IMR-90 (cell line): Measurements from ENCODE around the gene PTGR2. TPM values are rescaled to one million over a fixed set of nuclear protein-coding genes. Genes with fewer than 3 reads are reported as not detected.

Source experiments
- ATAC-seq: fragments of 200-7000 bp; cut with Tn5 transposase; 2 replicates; pipeline ENCODE4 v1.9.1; 2020; ENCODE audit warnings: low read depth, mild to moderate bottlenecking, moderate library complexity
- BruUV-seq: library from RNA; stranded (reverse); fragments of 400-500 nt; replicated peaks from 2 replicates; lab custom pipeline; 2021; lab: Mats Ljungman, UMichigan
- CTCF ChIA-PET: fragments of 300-600 bp; formaldehyde crosslinking; extraction: SDS; loops from one replicate; lab custom pipeline; 2021; ENCODE audit warnings: antibody characterized with exemption; lab: Yijun Ruan, JAX
- POLR2A ChIA-PET: fragments of 300-600 bp; sonication (Branson Sonifier 250); formaldehyde crosslinking; loops from one replicate; lab custom pipeline; 2022; ENCODE audit warnings: antibody characterized with exemption; ENCODE audit not compliant: unreplicated experiment; lab: Charles Lee
- DNase-seq: peaks from one replicate; pipeline ENCODE4 v3.0.0; 2013
- H2AFZ ChIP-seq: replicated peaks from 2 replicates; pipeline ENCODE3; 2013; ENCODE audit warnings: low read length, mild to moderate bottlenecking; ENCODE audit not compliant: poor library complexity
- H2AK5ac ChIP-seq: 2 replicates; pipeline ENCODE4 v1.6.1; 2013; ENCODE audit warnings: low read depth, low read length, inconsistent platforms
- H2AK9ac ChIP-seq: replicated peaks from 2 replicates; pipeline ENCODE3; 2013; ENCODE audit warnings: mild to moderate bottlenecking, low read depth, low read length, moderate library complexity; ENCODE audit not compliant: poor library complexity
- H2BK120ac ChIP-seq: 2 replicates; pipeline ENCODE4 v1.6.1; 2013; ENCODE audit warnings: low read depth, low read length, inconsistent platforms
- H2BK15ac ChIP-seq: 3 replicates; pipeline ENCODE4 v1.6.1; 2013; ENCODE audit warnings: low read depth, low read length, inconsistent platforms
- H2BK20ac ChIP-seq: 2 replicates; pipeline ENCODE4 v1.6.1; 2013; ENCODE audit warnings: low read depth, mild to moderate bottlenecking, inconsistent platforms, low read length, moderate library complexity
- H2BK5ac ChIP-seq: 2 replicates; pipeline ENCODE4 v1.6.1; 2013; ENCODE audit warnings: mild to moderate bottlenecking, low read depth, low read length, inconsistent platforms; ENCODE audit not compliant: poor library complexity, severe bottlenecking
- H3K14ac ChIP-seq: replicated peaks from 2 replicates; pipeline ENCODE4 v1.6.1; 2013; ENCODE audit warnings: low read depth, low read length, inconsistent platforms
- H3K18ac ChIP-seq: 2 replicates; pipeline ENCODE4 v1.6.1; 2013; ENCODE audit warnings: low read depth, low read length, control low read depth
- H3K23ac ChIP-seq: 2 replicates; pipeline ENCODE4 v1.6.1; 2013; ENCODE audit warnings: low read depth, low read length, inconsistent platforms
- H3K27ac ChIP-seq: 2 replicates; pipeline ENCODE4 v1.5.1; 2013; ENCODE audit warnings: mild to moderate bottlenecking, control low read depth, low read length; ENCODE audit not compliant: insufficient read depth
- H3K27me3 ChIP-seq: 2 replicates; pipeline ENCODE4 v1.6.1; 2013; ENCODE audit warnings: low read length; ENCODE audit not compliant: control insufficient read depth, insufficient read depth
- H3K36me3 ChIP-seq: 2 replicates; pipeline ENCODE4 v1.6.1; 2013; ENCODE audit warnings: low read length, mixed read lengths; ENCODE audit not compliant: control insufficient read depth, insufficient read depth
- H3K4ac ChIP-seq: 2 replicates; pipeline ENCODE4 v1.6.1; 2013; ENCODE audit warnings: low read depth, low read length, inconsistent platforms
- H3K4me1 ChIP-seq: 2 replicates; pipeline ENCODE4 v1.6.1; 2013; ENCODE audit warnings: low read length, mixed read lengths; ENCODE audit not compliant: control insufficient read depth, insufficient read depth
- H3K4me2 ChIP-seq: 2 replicates; pipeline ENCODE4 v1.6.1; 2013; ENCODE audit warnings: low read depth, mild to moderate bottlenecking, control low read depth, low read length, moderate library complexity
- H3K4me3 ChIP-seq: 2 replicates; pipeline ENCODE4 v1.5.1; 2013; ENCODE audit warnings: low read depth, mild to moderate bottlenecking, control low read depth, low read length, moderate library complexity; ENCODE audit not compliant: insufficient read depth
- H3K56ac ChIP-seq: 2 replicates; pipeline ENCODE4 v1.6.1; 2013; ENCODE audit warnings: low read length, inconsistent platforms; ENCODE audit not compliant: insufficient read depth; ENCODE audit errors: extremely low read depth
- H3K79me1 ChIP-seq, 2 experiments: 2 replicates each; pipeline ENCODE4 v1.6.1; 2013; ENCODE audit warnings: low read length in 2 of 2, inconsistent platforms in 1 of 2, low read depth in 1 of 2
- H3K9ac ChIP-seq: 2 replicates; pipeline ENCODE4 v1.6.1; 2013; ENCODE audit warnings: low read depth, low read length, control low read depth
- H3K9me1 ChIP-seq: 2 replicates; pipeline ENCODE4 v1.6.1; 2013; ENCODE audit warnings: low read length, inconsistent platforms; ENCODE audit not compliant: insufficient read depth
- H3K9me3 ChIP-seq: 2 replicates; pipeline ENCODE4 v1.6.1; 2013; ENCODE audit warnings: low read length; ENCODE audit not compliant: control insufficient read depth, insufficient read depth
- H4K20me1 ChIP-seq: 2 replicates; pipeline ENCODE4 v1.6.1; 2013; ENCODE audit warnings: low read length, inconsistent platforms; ENCODE audit not compliant: insufficient read depth
- H4K5ac ChIP-seq: 2 replicates; pipeline ENCODE4 v1.6.1; 2013; ENCODE audit warnings: mild to moderate bottlenecking, low read depth, low read length, control low read depth
- H4K8ac ChIP-seq, 2 experiments: 2 replicates each; pipeline ENCODE4 v1.6.1; 2013; ENCODE audit warnings: low read depth in 2 of 2, low read length in 2 of 2, control low read depth in 1 of 2, inconsistent platforms in 1 of 2
- H4K91ac ChIP-seq: 2 replicates; pipeline ENCODE4 v1.6.1; 2013; ENCODE audit warnings: low read depth, low read length, inconsistent platforms; ENCODE audit not compliant: insufficient read depth
- BHLHE40 ChIP-seq: fragments of 150-350 bp; IDR thresholded peaks from 2 replicates; pipeline ENCODE4 v1.6.1; 2016; ENCODE audit warnings: mild to moderate bottlenecking, low read depth, low read length
- CEBPB ChIP-seq: IDR thresholded peaks from 2 replicates; pipeline ENCODE4 v1.6.1; 2012; ENCODE audit warnings: low read depth, low read length, improper control_type of control experiment
- CHD1 ChIP-seq: IDR thresholded peaks from 2 replicates; pipeline ENCODE4 v1.6.1; 2012; ENCODE audit warnings: low read depth, low read length, improper control_type of control experiment
- CTCF ChIP-seq: conservative IDR thresholded peaks from 2 replicates; pipeline ENCODE4 v1.5.1; 2012; ENCODE audit warnings: mild to moderate bottlenecking, low read depth, low read length, improper control_type of control experiment
- MAFK ChIP-seq: IDR thresholded peaks from 2 replicates; pipeline ENCODE4 v1.6.1; 2012; ENCODE audit warnings: low read depth, low read length, improper control_type of control experiment
- MAZ ChIP-seq: IDR thresholded peaks from 2 replicates; pipeline ENCODE4 v1.6.1; 2012; ENCODE audit warnings: low read depth, mild to moderate bottlenecking, low read length, improper control_type of control experiment, moderate library complexity, borderline replicate concordance
- MXI1 ChIP-seq: IDR thresholded peaks from 2 replicates; pipeline ENCODE4 v1.6.1; 2012; ENCODE audit warnings: low read depth, mild to moderate bottlenecking, low read length, moderate library complexity, borderline replicate concordance
- NFE2L2 ChIP-seq: fragments of 150-350 bp; IDR thresholded peaks from 2 replicates; pipeline ENCODE4 v1.6.1; 2016; ENCODE audit warnings: low read depth, mild to moderate bottlenecking, low read length
- POLR2A ChIP-seq: IDR thresholded peaks from 2 replicates; pipeline ENCODE4 v1.6.1; 2012; ENCODE audit warnings: mild to moderate bottlenecking, low read depth, low read length
- RAD21 ChIP-seq: IDR thresholded peaks from 2 replicates; pipeline ENCODE4 v1.6.1; 2012; ENCODE audit warnings: low read length, improper control_type of control experiment
- RCOR1 ChIP-seq: IDR thresholded peaks from 2 replicates; pipeline ENCODE4 v1.6.1; 2012; ENCODE audit warnings: mild to moderate bottlenecking, low read length, improper control_type of control experiment; ENCODE audit not compliant: insufficient replicate concordance
- RFX5 ChIP-seq: IDR thresholded peaks from 2 replicates; pipeline ENCODE4 v1.8.0; 2012; ENCODE audit warnings: low read depth, mild to moderate bottlenecking, low read length, moderate library complexity
- SMC3 ChIP-seq: fragments of 150-350 bp; IDR thresholded peaks from 2 replicates; pipeline ENCODE4 v1.6.1; 2016; ENCODE audit warnings: low read depth, mild to moderate bottlenecking, antibody characterized with exemption, low read length, moderate library complexity
- USF2 ChIP-seq: fragments of 150-350 bp; IDR thresholded peaks from 2 replicates; pipeline ENCODE4 v1.6.1; 2017; ENCODE audit warnings: mild to moderate bottlenecking, antibody characterized with exemption, low read length, low read depth
- WGBS, 2 experiments: methylation state at CpG; one replicate each; pipeline versions ENCODE4 v1.1.5 to v1.1.7; 2013; ENCODE audit warnings: missing lambda C conversion rate in 2 of 2; ENCODE audit not compliant: insufficient read length in 1 of 2; ENCODE audit errors: extremely low coverage in 2 of 2; 5-methylcytosine and 5-hydroxymethylcytosine counted together
- dilution Hi-C: fragments of 300-500 bp; cut with HindIII; formaldehyde crosslinking; loops from one replicate; pipeline ENCODE4 v1.14.3; 2018; ENCODE audit warnings: low sequenced_read_pairs; ENCODE audit not compliant: unreplicated experiment
- in situ Hi-C: fragments of 300-500 bp; cut with MboI; formaldehyde crosslinking; loops from 3 replicates; pipeline ENCODE4 v1.14.3; 2019; ENCODE audit warnings: low sequenced_read_pairs, inconsistent platforms, mixed read lengths
- intact Hi-C: fragments of 100-400 bp; cut with micrococcal nuclease; formaldehyde crosslinking; loops from 2 replicates; pipeline ENCODE4 v1.10.0; 2022
- polyA plus RNA-seq, 3 experiments: library from polyadenylated mRNA; depleted of rRNA; stranded (reverse); fragments of >200 nt; gene quantifications; 2 replicates each; pipeline ENCODE4 v1.2.3, GENCODE V29; 2012; ENCODE audit warnings: low replicate concordance in 1 of 3
- total RNA-seq: library from RNA; depleted of rRNA; stranded (reverse); fragments of >200 nt; gene quantifications from 2 replicates; pipeline ENCODE4 v1.2.3, GENCODE V29; 2012
- TF ChIP-seq, protein P1 (sequence below): fragments of 150-350 bp; IDR thresholded peaks from 2 replicates; pipeline ENCODE4 v1.6.1; 2016; ENCODE audit warnings: low read depth, mild to moderate bottlenecking, low read length, moderate library complexity, borderline replicate concordance

The PTGR2 gene
- total and polyA plus RNA-seq, 2 of the 4 experiments (the other 2 are of a cell fraction) = 1.3 to 3.2 TPM

DNA sequence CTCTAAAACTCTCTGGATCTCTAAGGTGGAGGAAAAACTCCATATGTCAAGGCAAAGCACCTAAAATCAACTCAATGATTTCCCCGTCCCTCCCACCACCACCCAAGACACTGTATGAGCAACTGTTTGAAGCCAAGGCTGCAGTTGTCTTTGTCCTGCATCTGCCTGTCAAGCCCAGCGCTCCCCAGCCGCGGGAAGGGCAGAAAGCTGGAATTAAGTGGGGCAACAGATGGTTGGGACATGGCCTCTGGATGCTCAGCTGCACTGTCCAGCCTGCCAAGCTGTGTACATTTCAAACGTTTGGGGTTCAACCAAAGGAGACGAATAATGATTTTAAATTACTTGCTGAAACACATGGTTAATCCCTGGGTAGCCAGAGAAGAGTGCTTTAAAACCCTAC lies 42.2 kb upstream of the PTGR2 start:
- BruUV-seq = no TSS peak
- H3K56ac ChIP-seq = no peak overlapping the region
- in situ Hi-C loops = no loop called here
- dilution Hi-C loops = no loop called here
- ATAC-seq = no peak
- no peak overlapping the region for H2BK5ac ChIP-seq
- H4K8ac ChIP-seq = no peak overlapping the region
- H4K91ac ChIP-seq = no peak overlapping the region
- H2AK5ac ChIP-seq = no peak overlapping the region
- H3K4me2 ChIP-seq = no peak overlapping the region
- no peak overlapping the region for H3K4ac ChIP-seq
- no peak overlapping the region for H3K4me3 ChIP-seq
- ChIA-PET CTCF (interaction anchor here (0.6 kb wide), 1 partner anchor 40 kb away, joined by 7 read pairs; no protein-coding TSS in a partner anchor), POLR2A (no interaction called here)
- no peak for DNase-seq
- H3K4me1 ChIP-seq = peaks cover 2% of the 10 kb centered on the region; the same call in 1 of the 2 replicates
- no peak overlapping the region for H3K9ac ChIP-seq
- H2BK20ac ChIP-seq = no peak overlapping the region
- intact Hi-C loops = no loop called here
- H4K5ac ChIP-seq = no peak overlapping the region
- H3K9me1 ChIP-seq = no peaks in the 10 kb centered on the region
- 20% methylated on average over 2 of the region's 6 CpGs; no CpG with 5 or more reads in 1 of the 2 experiments for WGBS, 2 experiments
- H3K14ac ChIP-seq = no peak overlapping the region
- H3K36me3 ChIP-seq = no peaks in the 10 kb centered on the region
- H3K79me1 ChIP-seq = no peaks in the 10 kb centered on the region
- H2BK120ac ChIP-seq = no peak overlapping the region
- no peak overlapping the region for H2AFZ ChIP-seq
- no peak for TF ChIP-seq CHD1
- TF ChIP-seq CTCF = no peak
- no peak for TF ChIP-seq USF2
- TF ChIP-seq NFE2L2 = no peak
- TF ChIP-seq MAFK = no peak
- no peak for TF ChIP-seq RCOR1
- no peak for TF ChIP-seq RAD21
- TF ChIP-seq RFX5 = no peak
- no peak for TF ChIP-seq CEBPB
- TF ChIP-seq POLR2A = no peak
- TF ChIP-seq BHLHE40 = no peak
- TF ChIP-seq MXI1 = no peak
- no peak for TF ChIP-seq SMC3
- no peak for TF ChIP-seq MAZ
- TF ChIP-seq, protein P1, sequence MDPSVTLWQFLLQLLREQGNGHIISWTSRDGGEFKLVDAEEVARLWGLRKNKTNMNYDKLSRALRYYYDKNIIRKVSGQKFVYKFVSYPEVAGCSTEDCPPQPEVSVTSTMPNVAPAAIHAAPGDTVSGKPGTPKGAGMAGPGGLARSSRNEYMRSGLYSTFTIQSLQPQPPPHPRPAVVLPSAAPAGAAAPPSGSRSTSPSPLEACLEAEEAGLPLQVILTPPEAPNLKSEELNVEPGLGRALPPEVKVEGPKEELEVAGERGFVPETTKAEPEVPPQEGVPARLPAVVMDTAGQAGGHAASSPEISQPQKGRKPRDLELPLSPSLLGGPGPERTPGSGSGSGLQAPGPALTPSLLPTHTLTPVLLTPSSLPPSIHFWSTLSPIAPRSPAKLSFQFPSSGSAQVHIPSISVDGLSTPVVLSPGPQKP = no peak
- no peaks in the 10 kb centered on the region; the same call in 1 of the 2 replicates for H3K27me3 ChIP-seq
- no peaks in the 10 kb centered on the region for H3K9me3 ChIP-seq
- no peak overlapping the region for H3K23ac ChIP-seq
- no peak overlapping the region for H3K18ac ChIP-seq
- H2BK15ac ChIP-seq = no peak overlapping the region
- no peak overlapping the region for H2AK9ac ChIP-seq
- H3K27ac ChIP-seq = no peak overlapping the region
- H4K20me1 ChIP-seq = no peaks in the 10 kb centered on the region
